ENCODE data around the gene OR2AJ1. TPM values are rescaled to one million over a fixed set of nuclear protein-coding genes. Genes with fewer than 3 reads are reported as not detected.

The OR2AJ1 gene, protein sequence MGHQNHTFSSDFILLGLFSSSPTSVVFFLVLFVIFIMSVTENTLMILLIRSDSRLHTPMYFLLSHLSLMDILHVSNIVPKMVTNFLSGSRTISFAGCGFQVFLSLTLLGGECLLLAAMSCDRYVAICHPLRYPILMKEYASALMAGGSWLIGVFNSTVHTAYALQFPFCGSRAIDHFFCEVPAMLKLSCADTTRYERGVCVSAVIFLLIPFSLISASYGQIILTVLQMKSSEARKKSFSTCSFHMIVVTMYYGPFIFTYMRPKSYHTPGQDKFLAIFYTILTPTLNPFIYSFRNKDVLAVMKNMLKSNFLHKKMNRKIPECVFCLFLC
- total RNA-seq = not detected
- polyA plus RNA-seq = not detected

DNA sequence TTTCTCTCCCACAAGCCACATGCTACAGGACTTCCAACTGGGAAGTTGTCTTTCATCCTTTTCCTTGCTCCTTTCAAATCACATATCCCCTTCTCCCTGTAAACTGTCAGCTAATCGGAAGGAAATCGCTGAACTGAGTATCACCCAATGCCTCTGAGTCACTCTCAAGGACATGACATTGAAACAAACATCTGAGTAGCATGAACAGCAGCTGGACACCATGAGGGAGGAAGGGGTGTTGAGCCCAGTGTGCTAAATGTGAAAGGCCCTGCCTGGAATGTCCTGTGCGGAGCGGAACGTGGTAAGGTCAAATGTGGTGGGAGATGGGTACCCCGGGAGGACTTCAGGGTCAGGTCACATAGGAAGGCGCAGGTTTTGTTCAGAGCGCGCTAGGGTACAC is at the start of gene OR2AJ1:
TSS of gene OR2AJ1 (plus strand) at position 22 of the 400 bp plus-strand sequence. CDS start 8,880 bp downstream, outside the sequence.
- WGBS = 90% methylated on average over 9 of the region's 9 CpGs

DNA sequence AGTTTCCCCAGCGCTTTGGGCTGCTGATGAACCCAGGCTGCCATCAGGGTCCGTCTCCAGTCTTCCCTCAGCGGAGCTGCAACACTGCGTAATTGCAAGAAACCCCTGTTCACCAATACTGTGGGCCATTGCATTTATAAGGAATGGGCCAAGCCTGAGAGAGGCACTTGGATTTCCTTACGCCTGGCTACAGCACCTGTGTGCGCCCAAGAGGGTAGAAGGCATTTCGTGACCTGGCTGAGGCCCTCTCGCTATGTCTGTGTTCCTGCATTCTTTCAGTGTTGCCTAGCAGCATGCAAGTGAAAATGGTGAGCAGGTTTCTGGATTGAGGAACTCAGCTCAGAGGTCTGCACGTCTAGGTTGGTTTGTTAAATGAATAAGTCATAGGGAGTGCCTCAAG is 41.3 kb upstream of the OR2AJ1 start:
- Histone ChIP-seq H3K27ac (ENCODE audit: low read depth) (no peak overlapping the region), H3K4me3 (ENCODE audit: low read depth, low read length) (no peak overlapping the region), H3K4me1 (ENCODE audit: insufficient read depth) (no peaks in the 10 kb centered on the region), H3K36me3 (ENCODE audit: insufficient read depth) (no peaks in the 10 kb centered on the region)
- 87% methylated on average over 9 of the region's 9 CpGs for WGBS
- no peak for DNase-seq (ENCODE audit: extremely low spot score)

More for the DNA sequence above, at the start of gene OR2AJ1:
- no peaks in the 10 kb centered on the region for H3K36me3 ChIP-seq (ENCODE audit: insufficient read depth)
- H3K4me1 ChIP-seq (ENCODE audit: insufficient read depth) = no peaks in the 10 kb centered on the region
- H3K27ac ChIP-seq (ENCODE audit: low read depth) = no peak within 1 kb of the TSS
- no peak within 1 kb of the TSS for H3K4me3 ChIP-seq (ENCODE audit: low read depth, low read length)
- no peak for DNase-seq (ENCODE audit: extremely low spot score)

DNA sequence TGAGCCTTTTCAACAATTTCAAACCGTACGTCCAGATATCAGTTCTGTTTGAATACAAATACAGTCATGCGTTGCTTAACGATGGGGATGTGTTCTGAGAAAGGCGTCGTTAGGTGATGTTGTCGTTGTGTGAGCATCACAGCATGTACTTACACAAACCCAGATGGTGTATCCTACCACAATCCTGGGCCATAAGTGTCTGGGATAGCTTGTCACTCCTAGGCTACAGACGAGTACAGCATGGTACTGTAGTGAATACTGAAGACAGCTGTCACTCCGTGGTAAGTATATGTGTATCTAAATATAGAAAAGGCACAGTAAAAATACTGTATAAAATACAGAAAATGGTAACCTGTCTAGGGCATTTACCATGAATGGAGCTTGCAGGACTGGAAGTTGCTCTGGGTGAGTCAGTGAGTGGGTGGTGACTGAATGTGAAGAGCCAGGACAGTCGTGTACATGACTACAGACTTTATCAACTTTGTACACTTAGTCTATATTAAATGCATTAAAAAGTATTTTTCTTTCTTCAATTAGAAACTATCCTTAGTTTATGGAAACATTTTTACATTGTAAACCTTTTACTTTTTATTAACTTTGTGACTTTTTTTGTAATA is 39.8 kb upstream of the OR2AJ1 start:
- DNase-seq (ENCODE audit: extremely low spot score) = no peak
- Histone ChIP-seq H3K4me3 (ENCODE audit: low read depth, low read length) (no peak overlapping the region), H3K36me3 (ENCODE audit: insufficient read depth) (no peaks in the 10 kb centered on the region), H3K27ac (ENCODE audit: low read depth) (no peak overlapping the region), H3K4me1 (ENCODE audit: insufficient read depth) (no peaks in the 10 kb centered on the region)
- 87% methylated on average over 10 of the region's 10 CpGs for WGBS

DNA sequence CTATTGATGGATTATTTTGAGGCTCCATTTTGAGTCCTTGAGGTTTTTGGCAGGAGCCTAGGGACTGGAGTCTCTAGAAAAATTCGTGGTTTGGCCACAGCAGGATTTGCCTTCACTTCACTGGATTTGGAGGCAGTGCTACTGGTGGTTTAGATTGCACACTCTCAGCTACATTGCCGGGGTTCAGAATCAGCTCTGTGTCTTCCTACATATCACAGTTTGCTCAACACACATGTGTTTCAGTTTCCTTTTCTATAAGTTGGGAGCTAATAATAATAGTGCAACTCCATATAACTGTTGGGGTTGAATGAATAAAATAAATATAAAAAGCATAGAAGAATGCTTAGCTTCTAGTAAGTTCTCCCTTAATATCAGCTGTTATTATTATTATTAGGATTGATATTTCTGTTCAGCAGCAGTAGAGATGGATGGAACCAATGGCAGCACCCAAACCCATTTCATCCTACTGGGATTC is 29.5 kb upstream of the OR2AJ1 start, which contains the start of gene OR2W3:
TSS of gene OR2W3 (plus strand) at position 425 of the 475 bp plus-strand sequence. CDS start at position 425, 0 bp downstream.
- no peak for DNase-seq (ENCODE audit: extremely low spot score)
- 41% methylated on average over 2 of the region's 2 CpGs for WGBS
- Histone ChIP-seq H3K36me3 (ENCODE audit: insufficient read depth) (no peaks in the 10 kb centered on the region), H3K4me3 (ENCODE audit: low read depth, low read length) (no peak within 1 kb of the TSS), H3K27ac (ENCODE audit: low read depth) (no peak within 1 kb of the TSS), H3K4me1 (ENCODE audit: insufficient read depth) (no peaks in the 10 kb centered on the region)

DNA sequence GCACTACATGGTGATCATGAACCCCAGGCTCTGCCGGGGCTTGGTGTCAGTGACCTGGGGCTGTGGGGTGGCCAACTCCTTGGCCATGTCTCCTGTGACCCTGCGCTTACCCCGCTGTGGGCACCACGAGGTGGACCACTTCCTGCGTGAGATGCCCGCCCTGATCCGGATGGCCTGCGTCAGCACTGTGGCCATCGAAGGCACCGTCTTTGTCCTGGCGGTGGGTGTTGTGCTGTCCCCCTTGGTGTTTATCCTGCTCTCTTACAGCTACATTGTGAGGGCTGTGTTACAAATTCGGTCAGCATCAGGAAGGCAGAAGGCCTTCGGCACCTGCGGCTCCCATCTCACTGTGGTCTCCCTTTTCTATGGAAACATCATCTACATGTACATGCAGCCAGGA is 28.7 kb upstream of the OR2AJ1 start:
- Histone ChIP-seq H3K27ac (ENCODE audit: low read depth) (no peak overlapping the region), H3K4me3 (ENCODE audit: low read depth, low read length) (no peak overlapping the region), H3K36me3 (ENCODE audit: insufficient read depth) (no peaks in the 10 kb centered on the region), H3K4me1 (ENCODE audit: insufficient read depth) (no peaks in the 10 kb centered on the region)
- WGBS = 89% methylated on average over 14 of the region's 14 CpGs
- no peak for DNase-seq (ENCODE audit: extremely low spot score)

DNA sequence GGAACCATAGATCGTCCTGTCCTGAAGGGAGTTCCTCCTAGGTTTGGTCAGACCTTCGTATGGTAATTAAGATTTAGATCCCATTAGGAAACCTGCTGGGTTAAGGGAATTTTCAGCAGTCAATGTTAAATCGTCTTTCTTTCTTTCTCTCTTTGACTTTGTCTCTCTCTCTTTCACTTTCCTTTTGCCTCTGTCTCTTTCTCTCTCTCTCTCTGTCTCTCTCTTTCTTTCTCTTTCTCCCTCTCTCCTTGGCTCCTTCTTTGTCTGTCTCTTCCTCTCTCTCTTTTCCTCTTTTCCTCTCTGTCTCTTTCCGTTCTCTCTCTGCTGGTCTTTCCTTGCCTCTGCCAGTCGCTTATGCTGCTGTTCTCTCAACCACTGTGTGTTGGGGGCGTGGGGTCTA is 20.6 kb upstream of the OR2AJ1 start:
- H3K4me1 ChIP-seq (ENCODE audit: insufficient read depth) = no peaks in the 10 kb centered on the region
- no peak overlapping the region for H3K27ac ChIP-seq (ENCODE audit: low read depth)
- H3K36me3 ChIP-seq (ENCODE audit: insufficient read depth) = no peaks in the 10 kb centered on the region
- H3K4me3 ChIP-seq (ENCODE audit: low read depth, low read length) = no peak overlapping the region
- 84% methylated on average over 6 of the region's 6 CpGs for WGBS
- no peak for DNase-seq (ENCODE audit: extremely low spot score)

DNA sequence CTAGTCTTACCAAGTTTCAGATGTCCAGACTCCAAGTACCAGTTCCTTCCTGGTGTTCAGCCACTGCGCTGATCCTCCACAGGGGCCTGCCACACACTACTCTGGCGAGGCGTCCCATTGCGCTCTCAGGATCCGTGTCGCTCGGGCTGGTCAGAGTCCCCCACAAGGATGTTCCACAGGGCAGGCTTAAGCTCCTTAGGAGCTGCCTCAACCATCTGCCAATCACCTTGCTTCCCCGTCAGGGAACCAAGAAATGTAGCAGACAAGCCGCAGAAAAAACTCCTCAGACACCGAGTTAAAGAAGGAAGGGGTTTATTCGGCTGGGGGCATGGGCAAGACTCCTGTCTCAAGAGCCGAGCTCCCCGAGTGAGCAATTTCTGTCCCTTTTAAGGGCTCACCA is 19.5 kb upstream of the OR2AJ1 start:
- no peak for DNase-seq (ENCODE audit: extremely low spot score)
- Histone ChIP-seq H3K27ac (ENCODE audit: low read depth) (no peak overlapping the region), H3K4me1 (ENCODE audit: insufficient read depth) (no peaks in the 10 kb centered on the region), H3K4me3 (ENCODE audit: low read depth, low read length) (no peak overlapping the region), H3K36me3 (ENCODE audit: insufficient read depth) (no peaks in the 10 kb centered on the region)
- WGBS = 89% methylated on average over 13 of the region's 13 CpGs

DNA sequence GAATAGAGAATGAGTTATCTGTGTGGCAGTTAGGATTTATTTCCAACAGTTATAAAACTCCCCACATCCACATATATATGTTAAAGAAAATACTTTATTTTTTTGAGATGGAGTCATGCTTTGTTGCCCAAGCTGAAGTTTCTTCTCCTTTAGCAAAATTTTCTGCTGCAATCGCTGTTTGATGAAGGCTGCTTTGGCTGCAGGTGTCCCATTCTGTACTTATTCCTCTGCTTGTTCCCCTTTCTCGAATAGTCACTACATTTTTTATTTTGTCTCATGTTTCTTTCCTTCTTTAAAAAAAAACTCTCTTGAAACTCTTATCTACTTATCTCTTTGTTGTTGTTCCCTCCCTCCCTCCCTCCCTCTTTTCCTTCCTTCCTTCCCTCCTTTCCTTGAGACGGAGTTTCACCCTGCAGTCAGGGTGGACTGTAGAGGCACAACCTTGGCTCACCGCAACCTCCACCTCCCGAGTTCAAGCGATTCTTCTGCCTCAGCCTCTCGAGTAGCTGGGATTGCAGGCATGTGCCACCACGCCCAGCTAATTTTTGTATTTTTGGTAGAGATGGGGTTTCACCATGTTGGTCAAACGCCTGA is 18.7 kb upstream of the OR2AJ1 start:
- Histone ChIP-seq H3K4me1 (ENCODE audit: insufficient read depth) (no peaks in the 10 kb centered on the region), H3K36me3 (ENCODE audit: insufficient read depth) (no peaks in the 10 kb centered on the region), H3K27ac (ENCODE audit: low read depth) (no peak overlapping the region), H3K4me3 (ENCODE audit: low read depth, low read length) (no peak overlapping the region)
- no peak for DNase-seq (ENCODE audit: extremely low spot score)
- WGBS = 72% methylated on average over 9 of the region's 9 CpGs

DNA sequence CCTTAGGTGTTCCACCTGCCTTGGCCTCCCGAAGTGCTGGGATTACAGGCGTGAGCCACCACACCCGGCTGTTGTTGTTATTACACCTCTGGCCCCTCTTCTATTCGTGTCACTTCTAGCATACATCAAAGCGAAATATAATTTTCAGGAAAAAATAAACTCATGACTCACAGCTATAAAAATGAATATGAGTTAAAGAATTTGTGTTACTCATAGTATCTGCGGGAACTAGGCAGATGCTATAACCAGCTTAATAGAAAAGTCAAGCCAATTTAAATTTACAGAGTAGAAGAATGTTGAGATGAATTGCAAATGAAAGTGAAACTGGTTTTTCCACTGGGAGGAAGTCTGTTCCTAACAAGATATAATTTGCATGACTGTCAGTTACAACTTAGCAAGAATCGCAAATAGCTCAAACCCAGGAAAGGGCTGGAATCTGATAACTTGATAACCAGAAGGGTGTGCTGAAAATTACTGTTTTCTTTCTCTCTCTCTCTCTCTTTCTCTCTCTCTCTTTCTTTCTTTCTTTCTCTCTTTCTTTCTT is 18.1 kb upstream of the OR2AJ1 start:
- DNase-seq (ENCODE audit: extremely low spot score) = no peak

DNA sequence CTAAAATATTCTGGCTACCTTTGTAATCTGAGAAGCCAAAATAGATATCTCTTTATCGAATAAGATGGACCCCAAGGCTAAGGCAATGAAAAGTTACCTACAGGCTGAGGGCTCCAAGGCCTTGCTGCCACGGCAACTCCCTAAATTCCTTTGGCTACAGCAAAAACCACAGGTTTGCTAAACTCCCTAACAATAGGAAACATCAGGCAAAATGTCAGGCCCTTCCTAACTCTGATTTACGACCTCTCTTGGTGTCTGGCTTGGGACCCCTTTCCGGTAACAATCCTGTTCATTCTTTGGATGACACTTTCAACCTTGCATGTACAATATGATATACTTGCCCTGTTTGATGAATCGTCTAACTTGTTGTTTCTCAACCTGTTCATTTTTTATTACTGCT is 15.9 kb upstream of the OR2AJ1 start:
- 78% methylated on average over 5 of the region's 5 CpGs for WGBS
- Histone ChIP-seq H3K36me3 (ENCODE audit: insufficient read depth) (no peaks in the 10 kb centered on the region), H3K4me1 (ENCODE audit: insufficient read depth) (no peaks in the 10 kb centered on the region), H3K27ac (ENCODE audit: low read depth) (no peak overlapping the region), H3K4me3 (ENCODE audit: low read depth, low read length) (no peak overlapping the region)
- no peak for DNase-seq (ENCODE audit: extremely low spot score)

More for the DNA sequence above, 18.1 kb upstream of the OR2AJ1 start:
- 50% methylated on average over 7 of the region's 7 CpGs for WGBS
- H3K4me1 ChIP-seq (ENCODE audit: insufficient read depth) = no peaks in the 10 kb centered on the region
- H3K27ac ChIP-seq (ENCODE audit: low read depth) = no peak overlapping the region
- no peaks in the 10 kb centered on the region for H3K36me3 ChIP-seq (ENCODE audit: insufficient read depth)
- H3K4me3 ChIP-seq (ENCODE audit: low read depth, low read length) = no peak overlapping the region

DNA sequence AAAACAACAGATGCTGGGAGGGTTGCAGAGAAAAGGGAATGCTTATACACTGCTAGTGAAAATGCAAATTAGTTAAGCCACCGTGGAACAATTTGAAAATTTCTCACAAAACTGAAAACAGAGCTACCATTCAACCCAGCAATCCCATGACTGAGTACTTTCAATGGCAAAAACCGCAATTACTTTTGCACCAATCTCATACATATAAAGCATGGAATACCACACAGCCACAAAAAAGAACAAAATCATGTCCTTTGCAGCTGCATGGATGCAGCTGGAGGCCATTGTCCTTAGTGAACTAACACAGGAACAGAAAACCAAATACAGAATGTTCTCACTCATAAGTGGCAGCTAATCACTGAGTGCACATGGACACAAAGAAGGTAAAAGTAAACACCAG is 10.9 kb upstream of the OR2AJ1 start:
- Histone ChIP-seq H3K4me1 (ENCODE audit: insufficient read depth) (no peaks in the 10 kb centered on the region), H3K4me3 (ENCODE audit: low read depth, low read length) (no peak overlapping the region), H3K36me3 (ENCODE audit: insufficient read depth) (no peaks in the 10 kb centered on the region), H3K27ac (ENCODE audit: low read depth) (no peak overlapping the region)
- no peak for DNase-seq (ENCODE audit: extremely low spot score)
- 79% methylated on average over 2 of the region's 2 CpGs for WGBS

DNA sequence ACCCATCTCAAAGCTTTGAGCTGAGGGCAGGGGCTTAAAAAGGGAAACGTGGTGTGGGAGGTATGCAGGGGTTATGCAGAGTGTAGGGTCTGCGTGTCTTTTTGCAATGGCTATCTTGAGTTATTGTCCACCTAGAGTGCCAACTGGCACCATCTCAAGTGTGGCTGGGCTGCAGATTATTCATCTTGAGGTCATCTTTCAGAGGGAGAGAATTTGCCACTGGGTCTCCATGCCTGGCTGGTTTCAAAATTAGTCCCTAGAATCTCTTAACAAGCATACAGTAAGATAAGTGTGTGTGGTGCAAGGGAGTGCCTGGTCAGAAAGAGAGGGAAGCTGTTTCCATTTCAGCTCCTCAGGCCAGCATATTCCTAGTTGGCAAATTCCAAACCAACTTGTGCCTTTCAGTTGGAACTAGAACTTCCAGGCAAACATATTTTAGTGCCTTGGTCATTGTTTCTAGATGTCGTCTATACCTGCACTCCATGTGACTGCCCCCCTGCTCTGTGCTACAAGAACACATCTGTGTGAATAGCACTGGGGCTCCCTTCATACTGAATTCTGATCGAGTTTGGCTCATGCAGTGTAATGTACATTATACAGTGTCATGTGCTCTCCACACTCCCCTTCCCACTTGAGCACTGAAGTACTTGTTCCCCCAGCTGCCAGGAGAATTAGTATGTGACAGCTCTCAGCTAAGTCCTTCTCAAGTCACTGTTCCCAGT is 9.6 kb upstream of the OR2AJ1 start:
- no peak for DNase-seq (ENCODE audit: extremely low spot score)
- WGBS = 57% methylated on average over 4 of the region's 4 CpGs
- Histone ChIP-seq H3K36me3 (ENCODE audit: insufficient read depth) (no peaks in the 10 kb centered on the region), H3K27ac (ENCODE audit: low read depth) (no peak overlapping the region), H3K4me3 (ENCODE audit: low read depth, low read length) (no peak overlapping the region), H3K4me1 (ENCODE audit: insufficient read depth) (no peaks in the 10 kb centered on the region)

DNA sequence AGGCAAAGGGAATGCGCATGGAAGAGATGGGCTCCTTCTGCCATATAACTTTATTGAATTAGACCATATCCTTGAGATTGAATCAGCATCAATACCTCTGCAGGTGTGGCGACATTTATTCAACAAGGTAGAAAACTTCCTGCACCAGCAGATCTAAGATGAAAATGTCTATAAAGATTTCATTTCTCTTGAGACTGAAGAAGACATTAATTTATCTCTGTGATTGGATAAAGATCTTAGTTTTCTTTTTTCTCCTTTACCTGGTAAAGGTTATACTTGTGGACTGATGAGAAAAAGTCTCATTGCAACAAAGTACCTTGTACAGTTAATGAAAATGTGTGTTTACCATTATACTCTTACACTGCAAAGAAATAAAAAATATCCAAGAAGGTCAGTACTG is 4.7 kb upstream of the OR2AJ1 start, which contains the start of gene OR2T8:
TSS of gene OR2T8 (plus strand) at position 301 of the 400 bp plus-strand sequence. CDS start 766 bp downstream, outside the sequence.
- H3K36me3 ChIP-seq (ENCODE audit: insufficient read depth) = no peaks in the 10 kb centered on the region
- H3K4me3 ChIP-seq (ENCODE audit: low read depth, low read length) = no peak within 1 kb of the TSS
- no peak within 1 kb of the TSS for H3K27ac ChIP-seq (ENCODE audit: low read depth)
- H3K4me1 ChIP-seq (ENCODE audit: insufficient read depth) = no peaks in the 10 kb centered on the region
- DNase-seq (ENCODE audit: extremely low spot score) = no peak
- 89% methylated on average over 2 of the region's 2 CpGs for WGBS
